Measurements from ENCODE around the gene FBXO31. TPM values are rescaled to one million over a fixed set of nuclear protein-coding genes. Genes with fewer than 3 reads are reported as not detected.

The FBXO31 gene
- total and polyA plus RNA-seq, 7 donors = 15.0 to 120 (median 86.7) TPM

GRCh38 chr16:87278191-87279093, 105.1 kb downstream of the FBXO31 start:
- 36 to 53% methylated on average over 38 of the region's 38 CpGs for WGBS, 2 donors
- H3K27ac ChIP-seq = no peak overlapping the region
- peaks cover 0 to 2% (median 0%) of the 10 kb centered on the region in 4 donors for H3K4me1 ChIP-seq
- peaks cover 0 to 40% (median 5%) of the 10 kb centered on the region in 3 donors for H3K27me3 ChIP-seq
- TF ChIP-seq EP300 (IDR thresholded peaks at IDR 0.05) (no peak), CTCF (IDR thresholded peaks at IDR 0.05) (peak; percentile 56 to 79 (median 68)), POLR2A (IDR thresholded peaks at IDR 0.05) (no peak), POLR2AphosphoS5 (IDR thresholded peaks at IDR 0.05) (no peak)
- no peak overlapping the region for H3K4me3 ChIP-seq
- DNase-seq = peak; percentile 85
- no peaks in the 10 kb centered on the region for H3K36me3 ChIP-seq
- intact Hi-C loops (cut with DNase I) = loop anchor here (2.0 to 10.0 kb wide), 2 partner anchors 214 to 714 kb away; no protein-coding TSS in a partner anchor
- H3K9me3 ChIP-seq = no peaks in the 10 kb centered on the region

Other genes with a start within 250 kb of the FBXO31 start
- 1 to 10 TPM in 2 of 4 donors, under 1 TPM in 1, not detected in 1; 0.36 to 1.9 (median 1.2) TPM for gene C16orf95, start 66.4 kb downstream of the FBXO31 start, total RNA-seq
- 1 to 10 TPM; 2.5 to 6.6 (median 4.3) TPM for gene C16orf95, start 66.4 kb downstream of the FBXO31 start, polyA plus RNA-seq
- 10 to 100 TPM; 50.0 to 62.6 (median 62.2) TPM for gene MAP1LC3B, start 8.6 kb upstream of the FBXO31 start, total RNA-seq
- 100 to 1,000 TPM in 1 of 3 donors, 10 to 100 TPM in 2; 48.0 to 137 (median 76.3) TPM for gene MAP1LC3B, start 8.6 kb upstream of the FBXO31 start, polyA plus RNA-seq
- gene ZCCHC14, start 109.2 kb upstream of the FBXO31 start, total RNA-seq = 10 to 100 TPM; 11.4 to 23.8 (median 15.2) TPM
- 10 to 100 TPM in 1 of 3 donors, 1 to 10 TPM in 2; 6.0 to 11.8 (median 7.2) TPM for gene ZCCHC14, start 109.2 kb upstream of the FBXO31 start, polyA plus RNA-seq
- gene JPH3, start 218.7 kb upstream of the FBXO31 start, total RNA-seq = 1 to 10 TPM in 2 of 4 donors, under 1 TPM in 2; 0.16 to 1.4 (median 0.81) TPM
- gene JPH3, start 218.7 kb upstream of the FBXO31 start, polyA plus RNA-seq = under 1 TPM in 2 of 3 donors, not detected in 1; under 0.01 to 0.90 TPM

All from sigmoid colon (tissue), 7 donors.